Head of caudate nucleus (tissue), 42 donors: Measurements from ENCODE around the gene KRTAP5-11.
"Not testable (repeated sequence)": the region's sequence is repeated elsewhere in the genome, so short reads cannot be mapped to it uniquely, and the experiment has no call there.

Experiments used
- DNase-seq, 42 donors: peaks; one replicate each; pipeline versions ENCODE4 v3.0.0 to v3.0.0-alpha.2; 2020 to 2021; ENCODE audit warnings: mixed read lengths in 7 of 42
- intact Hi-C: fragments of 100-400 bp; cut with DNase I; formaldehyde crosslinking; loops from one replicate; pipeline ENCODE4 v1.15.0; 2022

The KRTAP5-11 gene

GRCh38 chr11:71564430-71564829 lies 18.2 kb downstream of the KRTAP5-11 start:
- no peak for DNase-seq
- intact Hi-C loops = no loop called here

GRCh38 chr11:71563406-71563805 lies 19.3 kb downstream of the KRTAP5-11 start:
- DNase-seq = peak in 16 of 42 donors; percentile 10 to 62 (median 20)
- intact Hi-C loops = no loop called here

- intact Hi-C loops = no loop called here
- DNase-seq = no peak
These were observed 20.6 kb downstream of the KRTAP5-11 start for GRCh38 chr11:71562120-71562519.

GRCh38 chr11:71558996-71559395 lies 23.7 kb downstream of the KRTAP5-11 start:
- intact Hi-C loops = no loop called here
- peak in 12 of 42 donors; percentile 12 to 64 (median 30) for DNase-seq

GRCh38 chr11:71557257-71557656 lies 25.4 kb downstream of the KRTAP5-11 start:
- no peak for DNase-seq
- intact Hi-C loops = no loop called here

- intact Hi-C loops = no loop called here
- no peak for DNase-seq
These were observed 26.7 kb downstream of the KRTAP5-11 start for GRCh38 chr11:71556018-71556417.

- intact Hi-C loops = no loop called here
- no peak for DNase-seq
These were observed 27.2 kb downstream of the KRTAP5-11 start for GRCh38 chr11:71555508-71555907.

- no peak for DNase-seq
- intact Hi-C loops = no loop called here
These were observed 27.7 kb downstream of the KRTAP5-11 start for GRCh38 chr11:71554996-71555395.

- no peak for DNase-seq
- intact Hi-C loops = no loop called here
These were observed 31.0 kb downstream of the KRTAP5-11 start for GRCh38 chr11:71551711-71552110.

GRCh38 chr11:71548716-71549151 lies 33.9 kb downstream of the KRTAP5-11 start:
- intact Hi-C loops = no loop called here
- DNase-seq = peak in 1 of 42 donors; percentile 2

GRCh38 chr11:71548120-71548519 lies 34.6 kb downstream of the KRTAP5-11 start, which contains the start of gene KRTAP5-9:
Gene KRTAP5-9 (plus strand): TSS chr11:71548420. CDS start chr11:71548658, 238 bp downstream.
- intact Hi-C loops = no loop called here
- DNase-seq = peak in 1 of 42 donors; percentile 7

- DNase-seq = no peak
- intact Hi-C loops = no loop called here
These were observed 37.2 kb downstream of the KRTAP5-11 start for GRCh38 chr11:71545405-71545966.

GRCh38 chr11:71544525-71545214 lies 38.0 kb downstream of the KRTAP5-11 start:
- no peak for DNase-seq
- intact Hi-C loops = no loop called here

GRCh38 chr11:71543866-71544265 lies 38.8 kb downstream of the KRTAP5-11 start:
- no peak for DNase-seq
- intact Hi-C loops = no loop called here

GRCh38 chr11:71542879-71543777 lies 39.5 kb downstream of the KRTAP5-11 start:
- intact Hi-C loops = no loop called here
- DNase-seq = no peak

- DNase-seq = no peak
- intact Hi-C loops = no loop called here
These were observed 40.3 kb downstream of the KRTAP5-11 start for GRCh38 chr11:71542382-71542781.

- intact Hi-C loops, DNase-seq: not testable (repeated sequence)
These were observed 42.0 kb downstream of the KRTAP5-11 start for GRCh38 chr11:71540521-71541304.

GRCh38 chr11:71539971-71540370 lies 42.7 kb downstream of the KRTAP5-11 start:
- not testable (repeated sequence) for DNase-seq

GRCh38 chr11:71539017-71539416 lies 43.7 kb downstream of the KRTAP5-11 start:
- DNase-seq = no peak
- intact Hi-C loops = no loop called here

More at GRCh38 chr11:71539971-71540370, 42.7 kb downstream of the KRTAP5-11 start:
- intact Hi-C loops = not testable (repeated sequence)
